Fibroblast of the aortic adventitia (primary cell): ENCODE results near the gene CIART. TPM values are rescaled to one million over a fixed set of nuclear protein-coding genes. Genes with fewer than 3 reads are reported as not detected.
"Not testable (repeated sequence)": the region's sequence is repeated elsewhere in the genome, so short reads cannot be mapped to it uniquely, and the experiment has no call there.

ENCODE experiments used
- DNase-seq: peaks from one replicate; pipeline ENCODE4 v3.0.0-alpha.2; 2010; ENCODE audit warnings: low read depth
- H3K4me3 ChIP-seq: 2 replicates; pipeline ENCODE4 v1.5.1; 2011; ENCODE audit warnings: low read depth, mild to moderate bottlenecking, control low read depth, low read length, moderate library complexity
- CTCF ChIP-seq: IDR thresholded peaks from 2 replicates; pipeline ENCODE4 v1.5.1; 2011; ENCODE audit warnings: mild to moderate bottlenecking, low read length, control low read depth, inconsistent platforms; ENCODE audit not compliant: insufficient read depth
- total RNA-seq: library from RNA; depleted of rRNA; stranded (reverse); fragments of >200 nt; gene quantifications from 2 replicates; pipeline ENCODE4 v1.2.3, GENCODE V29; 2012; ENCODE audit warnings: low replicate concordance

CIART gene
- total RNA-seq, 1 donor, result 26.8 TPM

DNA sequence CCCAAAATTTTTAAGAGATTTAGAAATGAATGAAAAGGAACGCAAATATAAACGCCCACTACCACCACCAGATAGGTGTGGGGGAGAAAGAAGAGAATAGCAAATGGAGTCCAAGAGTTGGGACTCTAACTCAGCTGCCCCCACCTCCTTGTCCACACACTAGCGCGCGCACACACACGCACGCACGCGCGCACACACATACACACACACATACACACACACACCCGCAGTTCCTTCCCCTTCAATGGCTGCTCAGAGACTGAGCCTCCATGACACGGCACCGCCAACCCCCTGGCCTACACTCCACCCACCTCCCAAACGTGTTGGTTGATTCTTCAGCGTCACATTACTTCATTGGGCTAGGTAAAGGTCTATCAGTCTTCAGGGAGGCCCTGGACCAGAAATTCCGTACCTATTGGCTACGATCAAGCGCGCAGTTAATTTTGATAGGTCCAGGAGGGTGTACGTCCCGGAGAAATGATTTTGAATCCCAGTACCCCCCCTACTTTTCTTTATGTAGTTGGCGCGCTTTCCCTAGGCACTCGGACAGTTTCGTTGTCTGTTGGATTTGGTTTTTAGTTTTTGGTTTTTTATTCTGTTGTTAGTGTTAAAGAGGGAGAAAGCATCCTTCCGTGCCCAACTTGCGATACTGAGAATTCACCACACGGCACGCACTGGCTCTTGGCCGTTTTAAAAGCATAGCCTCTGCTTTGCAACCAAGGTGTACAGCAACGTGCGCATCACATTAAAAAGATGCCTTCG lies 46.3 kb upstream of the CIART start, which contains the start of gene ANP32E:
Gene ANP32E (minus strand): TSS at position 261 of the 762 bp plus-strand sequence. CDS start 326 bp downstream, outside the sequence.
- TF ChIP-seq CTCF, result peak; percentile 39

DNA sequence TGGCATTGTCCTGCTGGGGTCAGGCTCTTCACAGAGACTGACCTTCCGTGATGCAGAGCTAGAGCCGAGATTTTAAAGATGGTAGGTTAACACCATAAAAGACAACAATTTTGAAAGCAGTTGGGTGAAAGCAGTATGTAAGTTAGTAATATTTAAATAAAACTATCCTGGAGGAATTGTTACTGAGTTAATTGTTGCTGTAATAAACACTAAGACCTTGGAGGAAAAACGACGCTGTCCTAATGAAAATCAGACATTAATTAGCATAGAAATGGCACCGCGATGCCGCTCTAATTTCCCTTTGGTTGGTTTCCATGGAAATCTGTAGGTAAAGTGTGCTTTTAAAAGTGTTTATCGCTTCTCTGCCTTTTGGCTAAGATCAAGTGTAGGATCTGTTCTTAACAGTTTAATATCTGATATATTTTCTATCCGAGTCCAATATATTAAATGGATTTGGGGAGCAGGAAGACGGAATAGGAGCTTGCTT lies 45.7 kb upstream of the CIART start:
- H3K4me3 ChIP-seq, result peak overlapping the region; percentile 76
- no peak for TF ChIP-seq CTCF
- DNase-seq, result no peak

More for the DNA sequence above, 46.3 kb upstream of the CIART start, which contains the start of gene ANP32E:
- H3K4me3 ChIP-seq, result peak within 1 kb of the TSS; percentile 91
- peak; percentile 100 for DNase-seq

DNA sequence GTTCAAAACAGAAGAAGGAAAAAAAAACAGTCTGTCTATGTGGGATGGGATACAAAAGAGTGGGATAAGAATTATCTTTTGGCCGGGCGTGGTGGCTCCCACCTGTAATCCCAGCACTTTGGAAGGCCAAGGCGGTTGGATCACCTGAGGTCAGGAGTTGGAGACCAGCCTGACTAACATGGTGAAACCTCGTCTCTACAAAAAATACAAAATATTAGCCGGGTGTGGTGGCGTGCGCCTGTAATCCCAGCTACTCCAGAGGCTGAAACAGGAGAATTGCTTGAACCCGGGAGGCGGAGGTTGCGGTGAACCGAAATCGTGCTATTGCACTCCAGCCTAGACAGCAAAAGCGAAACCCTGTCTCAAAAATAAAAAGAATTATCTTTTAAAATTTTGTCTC lies 45.2 kb upstream of the CIART start:
- not testable (repeated sequence) for H3K4me3 ChIP-seq, DNase-seq

- H3K4me3 ChIP-seq, result no peak overlapping the region
- DNase-seq, result no peak
- TF ChIP-seq CTCF, result no peak
Observed at GRCh38 chr1:150237746-150238145, 44.6 kb upstream of the CIART start.

DNA sequence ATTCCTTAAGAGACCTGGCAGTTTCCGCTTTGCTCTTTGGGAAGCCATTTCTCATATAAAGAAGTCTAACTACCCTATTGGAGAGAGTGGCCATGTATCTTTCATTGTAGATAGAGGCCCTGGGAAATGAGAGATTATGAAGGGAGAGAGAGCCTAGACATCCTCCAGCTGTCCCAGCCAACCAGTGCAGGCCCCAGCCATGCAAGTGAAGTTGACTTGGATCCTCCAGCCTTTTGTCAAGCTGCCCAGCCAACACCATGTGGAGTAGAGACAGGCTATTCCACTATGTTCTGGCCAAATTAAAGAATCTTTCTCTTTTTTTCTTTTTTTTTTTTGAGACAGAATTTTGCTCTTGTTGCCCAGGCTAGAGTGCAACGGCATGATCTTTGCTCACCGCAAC lies 39.4 kb upstream of the CIART start:
- no peak for DNase-seq
- no peak overlapping the region for H3K4me3 ChIP-seq
- no peak for TF ChIP-seq CTCF

GRCh38 chr1:150249936-150250335 lies 32.4 kb upstream of the CIART start:
- no peak for DNase-seq

More at GRCh38 chr1:150249936-150250335, 32.4 kb upstream of the CIART start:
- TF ChIP-seq CTCF, result no peak
- H3K4me3 ChIP-seq, result no peak overlapping the region
